HG03378 (cell line): Measurements from ENCODE around the gene HBB.

Experiments
- ATAC-seq: cut with Tn5 transposase; IDR thresholded peaks from one replicate; pipeline ENCODE4 v1.9.1; 2021; ENCODE audit warnings: mild to moderate bottlenecking, moderate library complexity; ENCODE audit not compliant: unreplicated experiment

The HBB gene

DNA sequence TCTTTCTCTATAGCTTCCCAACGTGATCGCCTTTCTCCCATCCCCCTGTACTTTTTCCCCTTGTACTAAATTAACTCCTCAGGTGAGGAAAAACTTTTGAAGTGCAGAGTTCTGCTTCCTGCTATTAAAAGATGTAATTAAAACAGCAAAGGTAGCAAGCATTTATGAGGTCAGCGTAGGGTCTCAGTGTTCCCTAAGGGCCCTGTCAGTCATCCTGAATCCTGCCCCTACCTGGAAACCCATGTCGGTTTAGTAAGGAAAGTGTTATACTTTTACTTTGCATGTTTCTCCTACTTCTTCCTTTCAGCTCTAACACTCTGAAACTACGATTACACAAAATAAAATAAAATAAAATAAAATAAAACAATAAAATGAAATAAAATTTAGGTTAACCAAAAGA lies 1.3 kb upstream of the HBB start:
- no peak for ATAC-seq

- no peak for ATAC-seq
Measured at GRCh38 chr11:5227681-5228080, 810 bp upstream of the HBB start.

- ATAC-seq, result no peak
Measured at GRCh38 chr11:5225480-5225871, 1.4 kb downstream of the HBB start.

GRCh38 chr11:5224538-5225479 lies 2.1 kb downstream of the HBB start:
- ATAC-seq, result no peak

DNA sequence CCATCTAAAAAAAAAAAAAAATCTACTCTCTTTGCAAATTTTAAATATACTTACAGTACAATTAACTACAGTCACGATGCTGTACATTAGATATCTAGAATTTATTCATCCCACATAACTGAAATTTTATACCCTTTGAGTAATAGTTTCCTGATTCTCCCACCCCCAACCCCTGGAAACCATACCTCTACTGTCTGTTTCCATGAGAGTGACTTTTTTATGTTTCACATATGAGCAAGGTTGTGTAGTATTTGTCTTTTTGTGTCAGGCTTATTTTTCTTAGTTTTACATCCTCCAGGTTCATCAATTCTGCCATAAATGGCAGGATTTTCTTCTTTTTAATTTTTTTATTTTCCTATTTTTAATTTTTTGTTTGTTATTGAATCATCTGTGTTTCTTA lies 3.2 kb downstream of the HBB start:
- ATAC-seq, result no peak

- ATAC-seq, result no peak
Measured at GRCh38 chr11:5223146-5223545, 3.7 kb downstream of the HBB start.

GRCh38 chr11:5210376-5210885 lies 16.4 kb downstream of the HBB start:
- no peak for ATAC-seq

DNA sequence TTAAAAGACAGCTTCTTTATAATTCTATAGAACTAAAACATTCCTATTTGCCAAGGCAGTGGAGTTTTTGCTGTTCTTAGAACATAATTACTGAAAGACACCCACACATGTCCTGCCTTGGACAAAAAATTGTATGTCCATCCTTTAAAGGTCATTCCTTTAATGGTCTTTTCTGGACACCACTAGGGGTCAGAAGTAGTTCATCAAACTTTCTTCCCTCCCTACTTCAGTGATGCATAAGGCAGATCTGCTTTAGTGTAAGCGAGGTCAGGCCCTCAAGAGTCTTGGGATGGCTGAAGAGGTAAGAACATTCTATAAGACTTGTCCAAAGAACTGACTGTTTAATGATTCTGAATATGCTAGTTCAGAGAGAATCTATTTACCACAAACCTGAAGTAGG lies 22.1 kb downstream of the HBB start:
- peak; percentile 81 for ATAC-seq

DNA sequence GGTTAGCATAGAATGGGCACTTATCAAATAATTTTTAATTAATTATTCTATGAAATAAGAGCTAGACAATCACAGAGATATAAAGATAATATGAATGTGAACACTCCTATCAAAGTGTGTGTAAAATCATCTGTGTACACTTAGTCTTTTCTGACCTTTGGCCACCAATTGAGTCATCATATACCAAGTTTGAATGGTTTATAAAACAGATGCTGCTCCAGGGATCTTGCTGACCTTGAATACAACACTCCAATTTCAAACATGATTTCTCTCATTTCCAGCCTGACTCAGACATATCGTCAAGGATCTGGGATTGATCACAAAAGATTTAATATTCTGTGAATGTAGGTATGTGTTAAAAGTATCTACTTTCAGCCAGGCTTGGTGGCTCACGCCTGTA lies 23.5 kb downstream of the HBB start:
- ATAC-seq, result no peak

DNA sequence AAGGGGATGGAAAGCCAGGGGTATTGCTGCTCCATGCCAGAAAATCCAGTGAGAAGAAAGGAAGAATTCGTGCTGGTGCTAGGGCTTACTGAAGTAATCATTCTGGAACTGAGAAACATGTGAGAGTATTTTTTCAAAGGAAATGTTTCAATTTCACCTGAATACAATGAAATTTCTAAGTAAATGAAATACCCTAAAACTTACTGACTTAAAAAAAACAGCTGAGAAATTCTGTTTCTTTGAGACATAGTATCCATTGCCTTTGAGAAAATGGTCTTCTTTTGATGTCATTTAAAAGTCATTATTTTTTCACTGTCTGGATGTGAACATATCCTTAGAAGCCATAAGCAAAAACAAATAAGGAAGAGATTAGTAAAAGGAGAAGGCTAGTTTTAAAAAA lies 26.3 kb downstream of the HBB start, which contains the start of gene OR51V1:
Gene OR51V1 (minus strand): TSS at position 101 of the 400 bp plus-strand sequence. CDS start 0 bp downstream, at position 101.
- no peak for ATAC-seq

GRCh38 chr11:5198285-5198684 lies 28.6 kb downstream of the HBB start:
- ATAC-seq, result no peak

GRCh38 chr11:5197536-5197935 lies 29.3 kb downstream of the HBB start:
- ATAC-seq, result no peak

- no peak for ATAC-seq
Measured at GRCh38 chr11:5196731-5197130, 30.1 kb downstream of the HBB start.

- ATAC-seq, result no peak
Measured at GRCh38 chr11:5196067-5196466, 30.8 kb downstream of the HBB start.

- ATAC-seq, result no peak
Measured at GRCh38 chr11:5192738-5193137, 34.1 kb downstream of the HBB start.

- no peak for ATAC-seq
Measured at GRCh38 chr11:5188201-5188600, 38.7 kb downstream of the HBB start.

DNA sequence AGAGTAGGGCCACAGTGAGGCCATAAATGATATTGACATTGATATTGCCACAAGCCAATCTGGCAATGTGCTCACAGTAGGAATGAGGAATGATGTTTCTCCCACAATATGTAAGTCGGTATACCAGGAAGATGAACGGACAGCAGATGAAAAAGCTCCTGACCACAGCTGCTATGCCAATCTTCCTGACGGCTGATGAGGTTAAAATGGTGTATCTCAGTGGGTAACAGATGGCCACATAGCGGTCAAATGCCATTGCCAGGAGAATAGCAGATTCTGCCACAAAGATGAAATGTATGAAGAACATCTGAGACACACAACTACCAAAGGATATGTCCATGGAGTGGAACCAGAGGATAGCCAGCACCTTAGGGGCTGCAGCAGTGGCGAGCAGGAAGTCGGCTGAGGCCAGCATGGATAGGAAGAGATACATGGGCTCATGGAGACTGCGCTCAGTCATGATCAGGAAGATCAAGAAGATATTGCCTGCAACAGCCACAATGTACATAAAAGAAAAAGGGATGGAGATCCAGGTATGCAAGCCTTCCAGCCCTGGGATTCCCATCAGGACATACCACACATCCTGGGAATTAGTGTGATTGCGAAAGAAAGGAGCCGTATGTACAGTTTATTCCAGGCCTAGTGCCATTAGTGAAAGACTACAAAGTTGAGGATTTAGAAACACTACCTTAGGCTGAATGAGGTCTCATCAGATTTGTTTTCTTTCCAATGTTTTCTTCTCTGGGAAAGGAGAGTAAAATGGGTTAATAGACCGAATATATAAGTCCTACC lies 48.6 kb downstream of the HBB start:
- ATAC-seq, result no peak
